OCI-LY7 (cell line): Measurements from ENCODE around the gene MAN1C1.

Experiments used
- CTCF ChIP-seq: fragments of 200-600 bp; sonication (generic); conservative IDR thresholded peaks from 2 replicates; pipeline ENCODE4 v1.5.1; 2014; ENCODE audit warnings: mild to moderate bottlenecking, antibody characterized with exemption, low read length, moderate library complexity, mixed read lengths
- EZH2phosphoT487 ChIP-seq: fragments of 200-600 bp; sonication (generic); IDR thresholded peaks from 2 replicates; pipeline ENCODE4 v1.6.1; 2018; ENCODE audit warnings: low read depth, borderline replicate concordance, mild to moderate bottlenecking, mixed run types, antibody characterized with exemption, low read length, moderate library complexity, mixed read lengths

GRCh38 chr1:25691211-25691610 is 74.6 kb downstream of the MAN1C1 start:
- TF ChIP-seq CTCF (no peak), EZH2phosphoT487 (no peak)
